Measurements from ENCODE around the gene SYNGR3.
"Not testable (repeated sequence)": the region's sequence is repeated elsewhere in the genome, so short reads cannot be mapped to it uniquely, and the experiment has no call there.

The SYNGR3 gene

DNA sequence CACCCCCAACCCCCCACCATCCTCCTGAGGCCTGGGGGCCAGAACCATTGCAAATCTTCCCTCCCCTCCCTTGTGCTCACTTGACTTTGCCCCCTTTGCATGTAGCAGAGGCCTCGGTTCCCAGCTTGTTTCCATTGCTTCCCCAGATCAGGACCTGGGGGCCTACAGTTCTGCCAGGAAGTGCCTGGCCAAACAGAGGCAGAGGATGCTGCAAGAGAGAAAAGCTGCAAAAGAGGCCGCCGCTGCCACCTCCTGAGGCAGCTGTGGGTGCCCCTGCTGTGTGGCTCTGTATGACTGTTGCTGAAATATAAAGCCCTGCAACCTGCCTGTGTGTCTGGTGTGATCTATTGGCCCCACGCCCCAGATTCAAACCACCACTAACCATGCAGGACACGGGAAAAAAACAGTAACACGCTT is 28.1 kb upstream of the SYNGR3 start:
- no peak for DNase-seq (ENCODE audit: low read depth)
- peak overlapping the region; percentile 35 for H3K4me3 ChIP-seq (ENCODE audit: low read depth, low read length)

GRCh38 chr16:1962161-1963153 is 27.3 kb upstream of the SYNGR3 start:
- H3K4me3 ChIP-seq (ENCODE audit: low read depth, low read length): peak overlapping the region; percentile 72
- DNase-seq (ENCODE audit: low read depth): not testable (repeated sequence)

More for the DNA sequence above, 28.1 kb upstream of the SYNGR3 start:
- TF ChIP-seq, protein P1, sequence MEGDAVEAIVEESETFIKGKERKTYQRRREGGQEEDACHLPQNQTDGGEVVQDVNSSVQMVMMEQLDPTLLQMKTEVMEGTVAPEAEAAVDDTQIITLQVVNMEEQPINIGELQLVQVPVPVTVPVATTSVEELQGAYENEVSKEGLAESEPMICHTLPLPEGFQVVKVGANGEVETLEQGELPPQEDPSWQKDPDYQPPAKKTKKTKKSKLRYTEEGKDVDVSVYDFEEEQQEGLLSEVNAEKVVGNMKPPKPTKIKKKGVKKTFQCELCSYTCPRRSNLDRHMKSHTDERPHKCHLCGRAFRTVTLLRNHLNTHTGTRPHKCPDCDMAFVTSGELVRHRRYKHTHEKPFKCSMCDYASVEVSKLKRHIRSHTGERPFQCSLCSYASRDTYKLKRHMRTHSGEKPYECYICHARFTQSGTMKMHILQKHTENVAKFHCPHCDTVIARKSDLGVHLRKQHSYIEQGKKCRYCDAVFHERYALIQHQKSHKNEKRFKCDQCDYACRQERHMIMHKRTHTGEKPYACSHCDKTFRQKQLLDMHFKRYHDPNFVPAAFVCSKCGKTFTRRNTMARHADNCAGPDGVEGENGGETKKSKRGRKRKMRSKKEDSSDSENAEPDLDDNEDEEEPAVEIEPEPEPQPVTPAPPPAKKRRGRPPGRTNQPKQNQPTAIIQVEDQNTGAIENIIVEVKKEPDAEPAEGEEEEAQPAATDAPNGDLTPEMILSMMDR (IDR thresholded peaks at IDR 0.05; ENCODE audit: low read depth, low read length, missing control alignments): no peak

DNA sequence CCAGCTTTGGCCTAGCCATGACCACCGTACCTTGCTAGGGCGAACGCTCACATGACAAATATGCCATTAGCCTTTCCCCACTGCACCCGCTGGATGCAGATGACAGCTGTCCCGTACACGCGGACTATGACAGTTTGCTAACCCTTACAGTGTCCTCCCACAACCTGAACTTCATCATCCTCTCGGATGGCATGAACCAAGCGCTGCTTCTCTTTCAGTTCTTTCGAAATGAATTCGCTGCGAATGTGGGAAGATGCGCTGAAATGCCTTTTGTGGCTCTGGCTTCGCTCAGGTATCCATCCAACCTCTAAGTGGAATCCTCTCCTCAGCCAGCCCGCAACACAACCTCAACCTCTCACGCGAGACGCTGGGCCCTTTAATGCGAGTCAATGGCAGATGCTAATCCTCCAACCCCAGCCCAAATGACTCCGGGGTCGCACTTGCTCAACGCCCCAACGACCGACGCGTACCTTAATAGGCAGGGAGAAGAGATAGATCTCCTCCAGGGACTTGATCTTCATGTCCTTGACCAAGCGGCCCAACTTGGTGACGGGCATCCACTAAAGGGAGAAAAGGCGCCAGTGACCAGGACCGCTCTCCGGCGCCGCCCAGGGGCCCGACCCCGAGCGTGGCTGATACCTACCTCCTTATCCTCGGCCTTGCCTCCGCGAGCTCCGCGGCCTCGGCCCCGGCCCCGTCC is 25.8 kb upstream of the SYNGR3 start:
- DNase-seq (ENCODE audit: low read depth): no peak
- TF ChIP-seq, protein P1 (IDR thresholded peaks at IDR 0.05; ENCODE audit: low read depth, low read length, missing control alignments): peak; percentile 27
- H3K4me3 ChIP-seq (ENCODE audit: low read depth, low read length): peak overlapping the region; percentile 72

- H3K4me3 ChIP-seq (ENCODE audit: low read depth, low read length): peak within 1 kb of the TSS; percentile 72
- TF ChIP-seq, protein P1 (IDR thresholded peaks at IDR 0.05; ENCODE audit: low read depth, low read length, missing control alignments): no peak
- DNase-seq (ENCODE audit: low read depth): peak; percentile 95
Measured at GRCh38 chr16:1964506-1965395, 25.0 kb upstream of the SYNGR3 start, which contains the start of gene RPS2. RPS2 (minus strand) TSS chr16:1964826; CDS start chr16:1964625, 201 bp downstream.

- peak overlapping the region; percentile 72 for H3K4me3 ChIP-seq (ENCODE audit: low read depth, low read length)
- TF ChIP-seq, protein P1 (IDR thresholded peaks at IDR 0.05; ENCODE audit: low read depth, low read length, missing control alignments): no peak
- no peak for DNase-seq (ENCODE audit: low read depth)
Measured at GRCh38 chr16:1965396-1966001, 24.3 kb upstream of the SYNGR3 start.

GRCh38 chr16:1966460-1966859 is 23.3 kb upstream of the SYNGR3 start, which contains the start of gene RNF151:
RNF151 (plus strand) TSS chr16:1966856; CDS start chr16:1966882, 26 bp downstream.
- TF ChIP-seq, protein P1 (IDR thresholded peaks at IDR 0.05; ENCODE audit: low read depth, low read length, missing control alignments): no peak
- DNase-seq (ENCODE audit: low read depth): no peak

More at GRCh38 chr16:1966460-1966859, 23.3 kb upstream of the SYNGR3 start, which contains the start of gene RNF151:
- H3K4me3 ChIP-seq (ENCODE audit: low read depth, low read length): peak within 1 kb of the TSS; percentile 72
